Body of pancreas (tissue), 4 donors: Measurements from ENCODE around the gene C15orf62. TPM values are rescaled to one million over a fixed set of nuclear protein-coding genes. Genes with fewer than 3 reads are reported as not detected.

ENCODE experiments used
- ATAC-seq: fragments of 150-250 bp; one replicate; pipeline ENCODE4 v1.9.1; 2016
- DNase-seq, 4 donors: peaks; one replicate each; pipeline ENCODE4 v3.0.0-alpha.2; 2019
- H3K27ac ChIP-seq, 4 donors: fragments of 200-600 bp; sonication (generic); 1 replicate in 3 of 4; 2 replicates in 1 of 4; pipeline versions ENCODE4 v1.5.1 to v1.6.1; 2016 to 2019; ENCODE audit warnings: mild to moderate bottlenecking in 1 of 4, mixed read lengths in 1 of 4, moderate library complexity in 1 of 4
- H3K27me3 ChIP-seq, 2 donors: fragments of 200-600 bp; sonication (generic); one replicate each; pipeline ENCODE4 v1.6.0; 2016; ENCODE audit warnings: mild to moderate bottlenecking in 1 of 2
- H3K36me3 ChIP-seq, 2 donors: fragments of 200-600 bp; sonication (generic); replicated peaks in 1 of 2; 2 replicates each; pipeline ENCODE4 v1.5.1; 2016; ENCODE audit warnings: low read depth in 2 of 2; ENCODE audit not compliant: insufficient read depth in 1 of 2
- H3K4me1 ChIP-seq: fragments of 200-600 bp; sonication (generic); one replicate; pipeline ENCODE4 v1.6.0; 2016
- H3K4me3 ChIP-seq, 2 donors: fragments of 200-600 bp; sonication (generic); 1 replicate in 1 of 2; 2 replicates in 1 of 2; pipeline ENCODE4 v1.5.1; 2016 to 2019
- H3K9me3 ChIP-seq, 3 donors: fragments of 200-600 bp; sonication (generic); 1 replicate in 2 of 3; 2 replicates in 1 of 3; pipeline ENCODE4 v1.5.1; 2016
- POLR2A ChIP-seq, 3 donors: fragments of 450-650 bp; IDR thresholded peaks; one replicate each; pipeline ENCODE4 v1.6.1; 2016; ENCODE audit warnings: antibody characterized with exemption in 3 of 3, mild to moderate bottlenecking in 2 of 3
- WGBS, 2 donors: methylation state at CpG; one replicate each; pipeline ENCODE4 v1.1.5; 2017; 5-methylcytosine and 5-hydroxymethylcytosine counted together
- intact Hi-C: fragments of 100-400 bp; cut with DNase I; formaldehyde crosslinking; loops from one replicate; pipeline ENCODE4 v1.15.1; 2023
- total RNA-seq, 2 donors: library from RNA; depleted of rRNA; stranded (reverse); fragments of >200 nt; gene quantifications; one replicate each; pipeline ENCODE4 v1.1.0, GENCODE V29; 2016
- TF ChIP-seq, protein P1 (sequence below), 7 experiments: fragments of 450-650 bp in 4 of 7; fragments of 200-600 bp in 3 of 7; sonication (generic) in 3 of 7; IDR thresholded peaks; one replicate each; pipeline ENCODE4 v1.5.1; 2016 to 2019; ENCODE audit warnings: antibody characterized with exemption in 7 of 7

The C15orf62 gene, protein sequence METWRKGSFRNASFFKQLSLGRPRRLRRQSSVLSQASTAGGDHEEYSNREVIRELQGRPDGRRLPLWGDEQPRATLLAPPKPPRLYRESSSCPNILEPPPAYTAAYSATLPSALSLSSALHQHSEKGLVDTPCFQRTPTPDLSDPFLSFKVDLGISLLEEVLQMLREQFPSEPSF
- under 1 TPM in 1 of 2 donors, not detected in 1; 0.26 TPM for total RNA-seq

DNA sequence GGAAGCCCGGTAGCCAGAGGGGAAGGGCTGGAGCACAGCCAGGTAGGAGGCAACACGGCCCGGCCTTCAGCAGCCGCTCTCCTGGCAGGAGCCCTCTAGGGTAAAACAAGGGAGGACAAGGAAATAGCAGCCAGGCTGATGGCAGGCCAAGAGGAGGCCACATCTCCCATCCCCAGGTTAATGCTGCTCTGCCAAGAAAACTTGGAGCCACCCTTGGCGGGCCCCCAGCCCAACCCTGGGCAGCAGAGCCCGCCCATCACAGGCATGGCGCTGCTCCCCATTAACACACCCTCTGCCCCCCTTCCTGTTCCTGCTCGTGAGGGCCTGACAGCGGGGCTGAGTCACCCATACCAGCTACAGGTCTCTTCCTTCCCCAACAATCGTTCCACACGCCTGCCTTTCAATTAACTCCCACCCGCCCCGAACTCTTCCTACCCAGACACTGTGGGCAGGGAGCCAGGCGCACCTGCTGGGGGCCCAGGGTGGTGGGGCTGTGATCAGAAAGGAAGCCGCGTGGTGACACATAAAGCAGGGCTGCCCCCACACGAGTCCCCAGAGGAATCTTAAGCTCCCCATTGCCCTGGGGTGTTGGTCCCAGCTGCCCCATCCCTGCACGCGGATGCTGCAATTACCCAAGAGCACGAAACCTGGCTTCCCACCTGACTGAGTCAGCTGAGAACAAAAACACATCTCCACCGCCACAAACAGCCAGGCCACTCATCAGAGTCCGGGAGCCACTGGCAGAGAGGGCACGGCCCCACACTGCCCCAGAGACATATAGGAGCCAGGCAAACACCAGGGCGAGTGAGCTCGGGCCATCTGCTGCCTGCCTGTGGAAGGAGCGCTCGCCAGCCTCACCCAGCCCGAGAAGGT lies at the start of gene C15orf62:
Gene C15orf62 (plus strand): TSS at position 707 of the 873 bp plus-strand sequence. CDS start 516 bp downstream, outside the sequence.
- ATAC-seq = peak; percentile 30
- Histone ChIP-seq H3K4me3 (no peak within 1 kb of the TSS), H3K36me3 (peaks cover 0 to 7% of the 10 kb centered on the region in 2 donors), H3K27me3 (no peaks in the 10 kb centered on the region), H3K27ac (peak within 1 kb of the TSS; percentile 13 to 46 (median 32)), H3K9me3 (no peaks in the 10 kb centered on the region), H3K4me1 (peaks cover 14% of the 10 kb centered on the region)
- TF ChIP-seq POLR2A (IDR thresholded peaks at IDR 0.05) = no peak
- TF ChIP-seq, protein P1, sequence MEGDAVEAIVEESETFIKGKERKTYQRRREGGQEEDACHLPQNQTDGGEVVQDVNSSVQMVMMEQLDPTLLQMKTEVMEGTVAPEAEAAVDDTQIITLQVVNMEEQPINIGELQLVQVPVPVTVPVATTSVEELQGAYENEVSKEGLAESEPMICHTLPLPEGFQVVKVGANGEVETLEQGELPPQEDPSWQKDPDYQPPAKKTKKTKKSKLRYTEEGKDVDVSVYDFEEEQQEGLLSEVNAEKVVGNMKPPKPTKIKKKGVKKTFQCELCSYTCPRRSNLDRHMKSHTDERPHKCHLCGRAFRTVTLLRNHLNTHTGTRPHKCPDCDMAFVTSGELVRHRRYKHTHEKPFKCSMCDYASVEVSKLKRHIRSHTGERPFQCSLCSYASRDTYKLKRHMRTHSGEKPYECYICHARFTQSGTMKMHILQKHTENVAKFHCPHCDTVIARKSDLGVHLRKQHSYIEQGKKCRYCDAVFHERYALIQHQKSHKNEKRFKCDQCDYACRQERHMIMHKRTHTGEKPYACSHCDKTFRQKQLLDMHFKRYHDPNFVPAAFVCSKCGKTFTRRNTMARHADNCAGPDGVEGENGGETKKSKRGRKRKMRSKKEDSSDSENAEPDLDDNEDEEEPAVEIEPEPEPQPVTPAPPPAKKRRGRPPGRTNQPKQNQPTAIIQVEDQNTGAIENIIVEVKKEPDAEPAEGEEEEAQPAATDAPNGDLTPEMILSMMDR (IDR thresholded peaks at IDR 0.05) = no peak
- peak in 3 of 4 donors; percentile 32 to 55 (median 55) for DNase-seq
- WGBS, 2 donors = 49 to 75% methylated on average over 16 to 23 of the region's 28 CpGs
- intact Hi-C loops = loop anchor here (10.0 kb wide), 1 partner anchor 75 kb away; the partner anchor contains the start of gene RAD51

DNA sequence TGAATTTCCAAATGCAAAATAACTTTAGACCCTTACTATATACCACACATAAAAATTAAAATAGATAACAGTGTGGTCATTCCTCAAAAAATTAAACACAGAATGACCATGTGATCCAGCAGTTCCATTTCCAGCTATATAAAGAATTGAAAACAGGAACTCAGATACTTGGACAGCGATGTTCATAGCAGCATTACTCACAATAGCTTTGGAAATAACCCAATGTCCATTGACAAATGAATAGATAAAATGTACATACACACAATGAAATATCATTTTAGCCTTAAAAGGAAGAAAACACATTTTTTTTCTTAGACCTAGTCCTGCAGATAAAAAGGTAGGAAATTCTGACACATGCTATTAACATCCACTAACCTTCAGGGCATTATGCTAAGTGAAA lies 48.1 kb upstream of the C15orf62 start:
- Histone ChIP-seq H3K36me3 (no peaks in the 10 kb centered on the region), H3K4me3 (no peak overlapping the region), H3K9me3 (no peaks in the 10 kb centered on the region), H3K27ac (no peak overlapping the region), H3K4me1 (no peaks in the 10 kb centered on the region), H3K27me3 (no peaks in the 10 kb centered on the region)
- WGBS, 2 donors = 77 to 85% methylated on average over 1 of the region's 1 CpG
- TF ChIP-seq POLR2A (IDR thresholded peaks at IDR 0.05) = no peak
- TF ChIP-seq, protein P1 (IDR thresholded peaks at IDR 0.05) = no peak
- intact Hi-C loops = no loop called here
- no peak for DNase-seq
- no peak for ATAC-seq

DNA sequence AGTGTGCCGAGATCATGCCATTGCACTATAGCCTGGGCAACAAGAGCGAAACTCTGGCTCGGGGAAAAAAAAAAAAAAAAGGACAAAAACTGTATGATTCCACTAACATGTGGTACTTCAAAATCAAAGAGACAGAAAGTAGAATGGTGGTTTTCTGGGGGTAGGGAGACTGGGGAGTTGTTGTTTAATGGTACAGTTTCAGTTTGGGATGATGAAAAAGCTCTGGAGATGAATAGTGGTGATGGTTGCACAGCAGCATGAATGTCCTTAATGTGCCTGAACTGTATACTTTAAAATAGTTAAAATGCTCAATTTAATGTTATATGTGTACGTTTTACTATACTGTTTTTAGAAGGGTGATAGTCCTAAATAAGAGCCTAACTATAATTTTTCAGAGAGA lies 47.4 kb upstream of the C15orf62 start:
- H3K36me3 ChIP-seq = no peaks in the 10 kb centered on the region
- no peaks in the 10 kb centered on the region for H3K27me3 ChIP-seq
- WGBS, 2 donors = 79 to 84% methylated on average over 4 of the region's 4 CpGs
- intact Hi-C loops = no loop called here
- no peaks in the 10 kb centered on the region for H3K9me3 ChIP-seq
- DNase-seq (no peak), ATAC-seq (no peak)
- H3K4me3 ChIP-seq = no peak overlapping the region
- TF ChIP-seq, protein P1 (IDR thresholded peaks at IDR 0.05) = no peak
- no peak for TF ChIP-seq POLR2A (IDR thresholded peaks at IDR 0.05)
- no peak overlapping the region for H3K27ac ChIP-seq
- no peaks in the 10 kb centered on the region for H3K4me1 ChIP-seq

DNA sequence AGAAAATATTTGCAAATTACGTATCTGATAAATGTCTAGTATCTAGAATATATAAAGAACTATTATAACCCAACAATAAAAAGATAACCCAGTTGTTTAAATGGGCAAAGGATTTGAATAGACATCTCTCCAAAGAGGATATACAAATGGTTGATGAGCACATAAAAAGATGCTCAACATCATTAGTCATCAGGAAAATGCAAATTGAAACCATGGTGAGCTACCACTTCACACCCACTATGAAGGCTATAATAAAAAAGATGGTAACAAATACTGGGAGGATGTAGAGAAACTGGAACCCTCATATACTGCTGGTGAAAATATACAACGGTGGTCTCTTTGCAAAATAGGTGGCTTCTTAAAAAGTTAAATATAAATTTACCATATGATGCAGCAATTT lies 46.8 kb upstream of the C15orf62 start:
- Histone ChIP-seq H3K27ac (no peak overlapping the region), H3K4me1 (no peaks in the 10 kb centered on the region), H3K36me3 (no peaks in the 10 kb centered on the region), H3K9me3 (no peaks in the 10 kb centered on the region), H3K27me3 (no peaks in the 10 kb centered on the region), H3K4me3 (no peak overlapping the region)
- WGBS, 2 donors = 80 to 82% methylated on average over 2 of the region's 2 CpGs
- no peak for TF ChIP-seq POLR2A (IDR thresholded peaks at IDR 0.05)
- TF ChIP-seq, protein P1 (IDR thresholded peaks at IDR 0.05) = no peak
- DNase-seq = no peak
- ATAC-seq = no peak
- intact Hi-C loops = no loop called here
